ENCODE data around the gene PDCD6IP. TPM values are rescaled to one million over a fixed set of nuclear protein-coding genes. Genes with fewer than 3 reads are reported as not detected.

PDCD6IP gene
- total and polyA plus RNA-seq, 3 donors from 2014 or later = 160 to 378 (median 305) TPM

DNA sequence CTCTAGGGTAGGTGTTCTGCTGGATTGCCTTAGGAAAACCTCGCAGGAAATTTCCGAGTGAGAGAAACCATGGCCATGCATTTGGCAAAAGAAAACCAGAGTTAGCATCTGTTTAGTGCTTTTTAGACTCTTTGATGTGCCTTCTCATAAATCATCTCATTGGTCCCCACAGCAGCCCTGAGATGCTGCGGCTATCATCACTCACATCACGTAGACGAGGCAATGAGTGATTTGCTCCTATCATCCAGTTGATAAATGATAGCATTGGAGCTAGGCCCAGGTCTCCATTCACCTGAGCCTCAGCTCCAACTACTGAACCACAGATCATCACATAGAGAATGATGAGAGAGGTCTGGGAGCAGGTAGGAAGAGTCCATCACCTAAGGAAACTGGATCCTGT lies 111.1 kb downstream of the PDCD6IP start:
- intact Hi-C loops (cut with DNase I; ENCODE audit: low total_unique reads) = no loop called here
- no peaks in the 10 kb centered on the region for H3K9me3 ChIP-seq

DNA sequence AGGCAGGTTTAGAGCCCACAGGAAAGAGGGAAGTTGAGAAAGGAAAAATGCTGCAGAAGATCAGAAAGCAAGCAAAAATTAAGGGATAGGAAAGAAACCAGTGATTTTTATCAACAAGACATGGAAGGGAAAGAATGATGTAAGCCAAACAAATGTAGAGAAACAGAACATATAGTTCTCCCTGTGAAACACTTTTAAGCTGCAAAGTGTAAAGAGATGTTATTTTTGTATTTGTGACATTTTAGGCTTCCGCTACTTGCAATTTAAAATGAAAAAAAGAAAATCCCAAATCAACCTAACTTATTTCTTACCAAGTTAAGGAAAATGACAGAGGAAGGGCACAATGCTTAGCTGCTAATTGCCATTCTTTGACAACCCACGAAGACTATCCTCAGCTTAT lies 111.6 kb downstream of the PDCD6IP start:
- DNase-seq = no peak
- WGBS, 2 donors = 81 to 84% methylated on average over 2 of the region's 2 CpGs

More for the DNA sequence above, 111.1 kb downstream of the PDCD6IP start:
- H3K36me3 ChIP-seq (ENCODE audit: low read depth, missing control alignments) = no peaks in the 10 kb centered on the region
- TF ChIP-seq POLR2A (IDR thresholded peaks at IDR 0.05) (no peak), CTCF (IDR thresholded peaks at IDR 0.05) (no peak)
- 81 to 95% methylated on average over 5 of the region's 5 CpGs for WGBS, 2 donors
- no peak overlapping the region for H3K4me3 ChIP-seq
- H3K27ac ChIP-seq = no peak overlapping the region
- H3K4me1 ChIP-seq = no peaks in the 10 kb centered on the region
- no peak for DNase-seq
- H3K27me3 ChIP-seq = no peaks in the 10 kb centered on the region

DNA sequence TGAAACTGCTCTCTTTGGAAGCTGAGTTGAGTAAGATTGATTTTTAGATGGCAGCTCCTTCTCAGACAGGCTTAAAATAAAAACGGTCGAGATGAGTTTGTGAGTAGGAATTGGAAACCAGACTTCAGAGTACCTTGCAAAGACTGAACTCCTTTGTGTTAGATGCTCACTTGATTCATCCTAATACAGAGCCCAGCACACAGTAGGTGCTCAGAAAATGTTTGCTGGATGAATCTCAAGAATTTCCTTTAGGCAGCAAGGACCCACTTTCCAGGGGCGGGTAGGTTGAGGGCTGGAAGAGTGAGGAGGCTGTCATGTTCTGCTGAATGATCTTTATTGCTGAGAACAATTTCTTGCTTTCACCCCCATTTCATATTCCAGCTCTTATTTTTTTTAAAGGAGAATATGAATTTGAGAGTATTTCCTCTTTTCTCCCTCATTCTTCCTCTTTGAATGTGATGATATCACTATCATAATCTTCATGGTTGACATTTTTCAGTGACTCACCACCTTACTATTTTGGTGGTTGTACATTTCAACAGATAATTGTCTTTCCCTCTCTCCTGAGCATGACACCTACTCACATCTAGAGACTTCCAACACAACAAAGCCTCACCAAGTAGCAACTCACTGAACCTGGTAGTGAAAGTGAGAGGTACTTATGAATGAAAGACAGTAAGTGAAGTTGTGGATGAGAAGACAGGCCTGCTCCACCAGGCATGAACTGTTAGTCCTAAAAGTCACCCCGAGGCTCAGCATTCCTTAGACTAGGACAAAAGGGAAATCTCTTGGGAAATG lies 113.3 kb downstream of the PDCD6IP start:
- no peaks in the 10 kb centered on the region for H3K27me3 ChIP-seq
- H3K4me1 ChIP-seq = no peaks in the 10 kb centered on the region
- no peaks in the 10 kb centered on the region for H3K9me3 ChIP-seq
- no peak for DNase-seq
- 86 to 94% methylated on average over 4 of the region's 4 CpGs for WGBS, 2 donors
- H3K36me3 ChIP-seq (ENCODE audit: low read depth, missing control alignments) = no peaks in the 10 kb centered on the region
- TF ChIP-seq CTCF (IDR thresholded peaks at IDR 0.05) (no peak), POLR2A (IDR thresholded peaks at IDR 0.05) (no peak)
- no peak overlapping the region for H3K4me3 ChIP-seq
- H3K27ac ChIP-seq = no peak overlapping the region
- intact Hi-C loops (cut with DNase I; ENCODE audit: low total_unique reads) = no loop called here

More for the DNA sequence above, 111.6 kb downstream of the PDCD6IP start:
- intact Hi-C loops (cut with DNase I; ENCODE audit: low total_unique reads) = no loop called here
- no peak for TF ChIP-seq CTCF (IDR thresholded peaks at IDR 0.05)
- no peak for TF ChIP-seq POLR2A (IDR thresholded peaks at IDR 0.05)
- Histone ChIP-seq H3K9me3 (no peaks in the 10 kb centered on the region), H3K27ac (no peak overlapping the region), H3K4me3 (no peak overlapping the region), H3K36me3 (ENCODE audit: low read depth, missing control alignments) (no peaks in the 10 kb centered on the region), H3K4me1 (no peaks in the 10 kb centered on the region), H3K27me3 (no peaks in the 10 kb centered on the region)

GRCh38 chr3:33914212-33914611 lies 115.8 kb downstream of the PDCD6IP start:
- H3K9me3 ChIP-seq = no peaks in the 10 kb centered on the region
- no peaks in the 10 kb centered on the region for H3K27me3 ChIP-seq
- no peaks in the 10 kb centered on the region for H3K4me1 ChIP-seq
- TF ChIP-seq POLR2A (IDR thresholded peaks at IDR 0.05) = no peak
- no peak for TF ChIP-seq CTCF (IDR thresholded peaks at IDR 0.05)
- WGBS, 2 donors = 74 to 82% methylated on average over 2 of the region's 2 CpGs
- no peak overlapping the region for H3K27ac ChIP-seq
- H3K36me3 ChIP-seq (ENCODE audit: low read depth, missing control alignments) = no peaks in the 10 kb centered on the region
- no peak overlapping the region for H3K4me3 ChIP-seq
- intact Hi-C loops (cut with DNase I; ENCODE audit: low total_unique reads) = no loop called here
- DNase-seq = no peak

Measured in testis (tissue), 3 donors.